KBM-7 (cell line): ENCODE data around the gene FSTL1.
A peak's percentile ranks its signal among the peaks of the same experiment; 100 is the strongest.

Experiments
- DNase-seq: peaks from one replicate; pipeline ENCODE4 v3.0.0-alpha.2; 2015
- in situ Hi-C: fragments of 300-500 bp; cut with MboI; formaldehyde crosslinking; loops from 2 replicates; pipeline ENCODE4 v1.14.3; 2020; ENCODE audit warnings: low sequenced_read_pairs, low pct_unique_long_range_greater_than_20kb, mixed read lengths

FSTL1 gene

DNA sequence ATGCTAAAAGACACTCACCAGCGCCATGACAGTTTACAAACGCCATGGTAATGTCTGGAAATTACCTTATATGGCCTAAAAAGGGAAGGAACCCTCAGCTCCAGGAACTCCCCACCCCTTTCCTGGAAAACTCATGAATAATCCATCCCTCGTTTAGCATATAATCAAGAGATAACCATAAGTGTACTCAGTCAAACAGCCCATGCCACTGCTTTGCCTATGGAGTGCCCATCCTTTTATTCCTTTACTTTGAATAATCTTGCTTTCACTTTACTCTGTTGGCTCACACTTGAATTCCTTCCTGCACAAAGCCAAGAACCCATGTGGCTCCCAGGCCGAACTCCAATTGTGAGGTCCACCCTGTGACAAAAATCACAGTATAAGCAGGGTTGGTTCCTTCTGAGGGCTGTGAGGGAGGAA is 19.1 kb upstream of the FSTL1 start:
- DNase-seq, result no peak
- in situ Hi-C loops, result no loop called here

DNA sequence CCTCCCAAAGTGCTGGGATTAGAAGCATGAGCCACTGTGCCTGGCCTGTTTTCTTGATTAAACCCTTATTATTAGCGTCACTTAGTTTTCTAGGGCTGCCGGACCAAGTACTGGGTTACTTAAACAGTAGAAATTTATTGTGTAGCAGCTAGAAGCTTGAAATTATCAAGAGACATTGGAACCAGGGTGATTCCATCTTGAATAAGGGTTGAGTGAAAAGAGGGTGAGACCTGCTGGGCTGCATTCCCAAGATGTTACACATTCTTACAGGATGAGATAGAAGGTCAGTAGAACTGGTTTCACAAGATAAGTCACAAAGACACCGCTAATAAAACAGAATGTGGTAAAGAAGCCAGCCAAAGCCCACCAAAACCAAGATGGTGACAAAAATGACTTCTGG is 18.6 kb upstream of the FSTL1 start:
- in situ Hi-C loops, result no loop called here
- no peak for DNase-seq

DNA sequence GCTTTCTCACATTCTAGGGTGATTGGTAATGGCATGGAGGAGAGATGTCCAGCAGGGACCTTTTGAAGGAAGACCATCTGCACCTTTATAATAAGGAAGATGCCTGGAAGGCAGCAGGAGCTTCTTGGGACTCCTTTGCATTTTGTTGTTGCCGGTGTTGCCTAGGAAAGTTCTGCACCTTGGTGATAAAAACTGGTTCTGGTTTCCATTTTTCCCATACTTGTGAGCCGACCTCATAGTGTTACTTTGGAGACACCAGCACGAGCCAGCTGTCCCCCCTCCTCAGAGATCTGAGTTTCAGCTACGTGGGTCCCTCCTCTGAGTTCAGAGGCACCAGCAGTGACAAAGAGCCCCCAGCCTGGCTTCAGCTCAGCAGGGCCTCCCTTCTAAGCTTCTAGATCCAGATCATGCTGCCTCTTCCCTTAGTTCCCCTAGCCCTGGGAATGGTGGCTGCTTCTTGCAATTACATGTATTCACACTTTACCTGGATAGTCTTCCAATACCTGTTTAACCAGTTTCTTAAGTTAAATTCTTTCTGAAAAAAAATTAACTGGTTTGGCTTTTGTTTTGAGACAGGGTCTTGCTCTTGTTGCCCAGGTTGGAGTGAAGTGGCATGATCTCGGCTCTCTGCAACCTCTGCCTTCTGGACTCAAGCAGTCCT is 18.0 kb upstream of the FSTL1 start:
- no peak for DNase-seq
- in situ Hi-C loops, result no loop called here

DNA sequence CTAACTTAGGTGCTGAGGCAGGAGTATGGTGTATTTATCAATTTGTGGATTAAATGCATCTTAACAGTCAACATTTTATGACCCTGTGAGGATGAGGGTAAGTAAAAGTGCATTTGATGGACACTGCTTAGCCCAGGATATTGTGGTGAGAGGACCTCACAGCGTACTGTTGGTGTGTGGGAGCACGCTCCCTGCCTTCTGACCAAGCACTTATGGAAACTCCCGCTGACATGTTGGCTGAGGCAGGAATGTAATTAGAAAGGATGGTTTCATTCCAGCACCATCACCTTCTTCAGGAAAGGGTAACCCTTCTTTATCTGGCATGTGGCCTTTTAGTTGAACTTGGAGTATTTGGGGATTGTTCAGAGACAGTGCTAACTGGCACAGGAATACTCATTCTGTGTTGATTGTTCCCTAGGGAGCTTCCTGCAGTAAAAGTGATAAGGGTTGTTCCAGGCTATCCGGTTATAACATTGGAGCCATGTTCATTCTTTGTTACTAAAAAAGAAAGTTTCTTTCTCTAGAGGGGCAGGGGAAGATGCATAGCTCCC is 11.7 kb upstream of the FSTL1 start:
- DNase-seq, result no peak
- in situ Hi-C loops, result no loop called here

DNA sequence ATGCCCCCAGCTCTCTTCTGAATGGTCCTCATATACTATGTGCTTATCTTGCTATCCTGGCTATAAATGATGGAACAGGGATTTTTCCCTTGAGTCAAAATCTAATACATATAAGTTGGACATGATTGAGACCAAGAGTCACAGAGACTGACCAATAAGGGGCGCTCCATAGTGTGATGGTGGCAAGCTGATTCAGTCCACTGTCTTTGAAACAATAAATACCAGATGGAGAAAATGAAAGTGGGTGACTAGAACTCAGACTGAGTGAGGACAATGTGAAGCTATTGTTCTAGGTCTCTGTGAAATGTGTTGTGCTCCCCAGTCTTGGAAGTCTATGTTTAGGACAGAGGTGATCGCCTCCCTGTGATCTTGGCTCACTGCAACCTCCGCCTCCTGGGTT is 10.6 kb upstream of the FSTL1 start:
- DNase-seq, result no peak
- in situ Hi-C loops, result no loop called here

DNA sequence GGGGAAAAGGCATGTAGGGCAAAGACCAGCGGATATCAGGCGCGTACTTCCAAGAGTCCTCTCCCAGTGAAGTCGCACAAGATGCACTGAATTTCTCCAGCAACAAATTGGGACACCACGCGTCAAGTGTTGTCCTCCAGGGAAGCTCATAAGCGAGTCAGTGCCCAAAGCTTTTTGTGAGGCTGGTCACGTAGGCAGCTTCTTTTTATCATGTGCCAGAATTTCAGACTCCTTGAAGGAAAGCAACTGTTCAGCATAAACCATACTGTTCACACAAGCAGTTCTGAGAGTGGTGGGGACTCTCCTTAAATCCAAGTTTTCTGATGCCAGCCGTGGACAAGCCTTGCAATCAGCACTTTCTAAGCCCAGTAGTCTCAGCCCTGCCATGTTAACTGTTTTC is 10.1 kb upstream of the FSTL1 start:
- in situ Hi-C loops, result no loop called here
- no peak for DNase-seq

DNA sequence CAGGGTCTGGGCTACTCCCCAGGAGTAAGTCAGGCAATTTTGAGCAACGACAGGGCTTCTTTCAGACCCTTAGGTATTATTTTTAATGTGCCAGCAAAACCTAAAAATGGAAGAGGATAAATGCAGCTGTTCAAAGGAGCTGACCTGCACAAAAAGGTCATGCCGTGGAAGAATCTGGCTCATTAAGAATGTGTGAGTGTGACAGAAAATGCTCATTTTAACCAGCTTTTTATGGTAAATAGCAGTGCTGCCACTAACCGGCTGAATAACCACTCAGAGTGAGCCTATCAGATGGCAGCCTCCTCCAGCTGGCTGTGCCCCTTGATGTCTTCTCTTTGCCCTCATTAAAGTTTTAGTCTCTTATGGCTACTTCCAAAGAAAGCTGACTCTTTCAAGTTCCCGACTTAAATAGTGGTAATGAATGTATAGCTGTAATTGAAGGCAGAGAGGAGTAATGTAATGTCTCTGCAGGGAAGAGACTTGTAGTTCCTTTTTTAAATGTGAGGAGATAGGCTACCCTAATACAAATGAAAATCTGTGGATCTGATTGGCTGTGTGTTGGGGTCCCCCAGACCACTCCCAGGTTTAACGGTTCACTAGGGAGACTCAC is 9.5 kb upstream of the FSTL1 start:
- in situ Hi-C loops, result no loop called here

DNA sequence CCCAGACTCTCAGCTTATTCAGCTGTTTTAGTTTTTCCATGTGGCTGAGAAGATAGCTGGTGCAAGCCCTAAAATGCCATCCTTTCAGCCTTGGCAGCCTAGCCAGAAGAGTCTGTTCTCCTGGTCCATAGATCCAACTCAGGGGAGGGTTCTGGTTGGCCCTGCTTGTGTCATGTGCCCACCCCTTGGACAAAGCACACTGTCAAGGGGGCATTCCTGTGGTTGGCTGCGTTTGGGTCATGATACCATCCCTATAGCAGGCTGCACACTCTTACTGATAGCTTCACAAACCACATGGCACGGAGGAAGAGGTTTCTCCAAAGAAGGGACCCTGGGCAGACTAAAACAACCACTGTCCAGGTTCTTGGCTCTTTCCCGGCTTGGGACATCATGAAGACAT is 8.4 kb upstream of the FSTL1 start:
- in situ Hi-C loops, result no loop called here
- DNase-seq, result no peak

More for the DNA sequence above, 9.5 kb upstream of the FSTL1 start:
- DNase-seq, result no peak

DNA sequence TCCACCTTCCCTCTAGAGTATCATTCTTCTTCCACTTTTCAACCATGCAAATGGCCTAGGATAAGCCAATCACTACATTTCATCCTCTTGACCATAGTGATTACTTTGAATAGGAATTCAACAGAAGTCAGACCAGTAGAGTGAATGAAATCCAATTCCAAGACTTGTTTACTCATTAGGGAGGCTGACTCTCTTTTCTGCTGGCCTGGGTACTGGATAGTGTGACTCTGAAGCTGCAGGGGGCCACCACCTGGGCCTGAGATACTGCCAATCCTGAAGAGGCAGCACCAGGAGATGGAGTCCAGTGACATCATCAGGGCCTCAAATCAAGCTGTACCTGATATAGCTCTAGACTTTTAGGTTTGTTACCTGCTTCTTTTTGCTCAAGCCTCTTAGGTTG is 7.0 kb upstream of the FSTL1 start:
- in situ Hi-C loops, result no loop called here
- DNase-seq, result no peak

DNA sequence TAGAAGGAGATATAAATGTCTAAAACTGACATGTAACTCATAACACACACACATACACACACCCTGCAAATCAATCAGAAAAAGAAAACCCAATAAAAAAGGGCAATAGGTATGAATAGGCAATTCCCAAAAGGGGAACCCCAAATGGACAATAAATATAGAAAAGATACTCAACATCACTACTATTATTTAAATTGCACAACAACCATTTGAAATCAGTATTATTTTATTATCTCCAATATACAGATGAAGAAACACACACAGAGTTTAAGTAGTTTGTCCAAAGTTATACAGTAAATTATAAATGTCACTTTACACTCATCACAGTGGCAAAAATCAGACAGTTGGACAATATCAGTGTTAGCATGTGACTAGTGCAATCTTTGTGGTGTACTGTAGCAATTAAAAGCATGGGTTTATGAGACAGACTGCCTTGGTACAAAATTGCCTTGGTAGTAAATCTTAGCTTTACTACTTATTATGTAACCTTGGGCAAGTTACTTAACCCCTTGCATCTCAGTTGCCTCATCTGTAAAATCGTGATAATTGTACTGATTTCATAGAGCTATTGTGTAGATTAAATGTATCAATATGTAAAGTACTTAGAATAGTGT is 3.4 kb upstream of the FSTL1 start:
- no peak for DNase-seq
- in situ Hi-C loops, result no loop called here

DNA sequence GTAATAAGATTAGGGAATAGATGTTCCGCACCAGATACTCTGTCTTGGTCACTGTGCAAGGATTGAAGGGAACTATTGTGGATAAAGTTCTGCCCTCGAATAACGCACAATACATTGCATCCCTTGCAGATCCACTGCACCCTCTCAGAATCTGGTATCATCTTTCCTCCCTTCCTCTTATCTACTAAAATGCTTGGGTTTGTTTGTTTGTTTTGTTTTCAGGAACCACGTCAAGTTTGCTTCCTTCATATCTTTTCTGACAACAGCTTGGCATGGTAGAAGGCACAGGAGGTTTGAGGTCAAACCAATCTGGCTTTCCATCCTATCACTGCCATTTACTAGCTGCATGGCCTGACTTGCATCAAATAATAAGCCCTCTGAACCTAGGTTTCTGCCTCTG is 2.0 kb upstream of the FSTL1 start:
- DNase-seq, result no peak
- in situ Hi-C loops, result no loop called here

DNA sequence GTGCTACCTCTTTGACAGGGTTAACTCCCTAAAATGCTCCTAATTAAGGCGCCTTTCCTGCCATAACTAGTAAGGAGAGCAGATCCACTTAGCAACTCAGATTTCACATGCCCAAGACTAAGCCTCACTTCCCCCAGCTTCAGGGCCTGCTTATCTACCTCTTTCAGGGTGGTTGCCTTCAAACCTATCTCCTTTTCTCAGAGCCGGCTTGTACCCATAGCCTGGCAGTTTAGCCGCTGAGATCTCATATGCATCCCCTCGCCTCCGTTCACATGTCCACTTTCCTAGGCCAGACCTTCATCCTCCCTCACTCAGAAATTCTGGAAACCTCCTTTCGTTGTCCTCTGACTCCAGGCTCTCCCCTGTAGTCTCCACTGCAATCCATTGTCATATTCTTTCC is 1.0 kb upstream of the FSTL1 start:
- in situ Hi-C loops, result no loop called here
- no peak for DNase-seq

DNA sequence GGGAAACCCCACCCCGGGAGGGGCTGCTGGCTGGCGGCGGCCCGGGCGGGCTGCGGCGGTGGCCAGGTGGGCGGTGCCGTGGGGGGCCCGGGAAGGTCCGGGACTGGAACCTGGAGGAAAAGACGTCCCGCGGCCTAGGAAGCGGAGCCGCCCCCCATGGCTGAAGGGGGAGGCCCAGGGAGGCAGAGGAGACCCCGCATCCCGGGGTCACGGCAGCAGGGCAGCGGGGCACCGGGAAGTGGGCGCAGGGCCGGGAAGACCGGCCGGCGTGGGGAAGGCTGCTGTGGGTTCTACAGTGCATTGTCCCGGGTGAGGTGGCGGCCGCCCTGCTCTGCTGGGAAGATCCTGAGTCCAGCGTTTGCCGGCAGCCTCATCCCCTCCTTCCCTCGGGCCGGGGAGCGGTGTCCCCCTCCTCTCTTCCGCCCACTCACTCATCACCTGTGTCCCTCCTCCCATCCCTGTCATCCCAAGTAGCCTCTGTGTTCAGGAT is 525 bp upstream of the FSTL1 start:
- no peak for DNase-seq
- in situ Hi-C loops, result no loop called here

DNA sequence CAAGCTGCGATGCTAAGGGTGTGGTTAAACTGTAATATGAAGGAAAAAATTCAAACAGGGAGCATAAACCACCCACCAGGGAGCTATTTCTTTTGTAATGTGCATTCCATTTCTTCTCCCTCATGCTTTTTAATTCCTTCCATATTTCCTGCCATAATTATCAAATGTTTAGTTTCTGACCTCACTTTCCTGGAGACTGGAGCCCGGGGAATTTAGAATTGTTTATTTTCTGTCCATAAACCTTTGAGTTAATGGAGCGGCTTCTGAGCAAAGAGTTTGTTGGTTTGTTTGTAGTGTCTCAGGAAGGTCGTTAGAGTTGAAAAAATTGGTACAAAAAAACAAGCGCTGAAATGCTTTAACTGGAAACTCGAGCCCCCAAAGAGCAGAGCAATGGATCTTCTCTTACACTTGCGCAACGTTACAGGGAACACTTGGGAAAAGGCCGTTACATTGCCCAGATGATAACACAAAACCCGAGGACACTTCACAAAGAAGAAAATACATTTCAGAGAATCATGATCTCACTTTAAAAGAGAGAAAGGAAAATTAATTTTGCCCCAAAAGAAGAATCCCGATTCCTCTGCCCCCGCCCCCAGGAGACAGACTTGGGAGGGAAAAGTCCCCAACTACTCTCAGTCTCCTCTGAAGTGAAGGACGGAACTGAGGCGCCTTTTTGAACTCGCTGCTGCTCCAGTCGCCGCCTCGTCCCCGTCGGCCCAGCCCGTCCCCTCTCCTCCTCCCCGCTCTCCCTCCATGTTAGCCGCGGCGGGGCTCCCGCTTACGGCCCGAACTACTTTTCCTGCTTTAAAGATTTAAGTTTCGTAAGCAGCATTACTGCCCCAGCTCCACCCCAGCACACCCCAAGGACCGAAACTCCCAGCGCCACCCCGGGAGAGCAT is 842 bp downstream of the FSTL1 start:
- in situ Hi-C loops, result no loop called here
- peak; percentile 49 for DNase-seq

DNA sequence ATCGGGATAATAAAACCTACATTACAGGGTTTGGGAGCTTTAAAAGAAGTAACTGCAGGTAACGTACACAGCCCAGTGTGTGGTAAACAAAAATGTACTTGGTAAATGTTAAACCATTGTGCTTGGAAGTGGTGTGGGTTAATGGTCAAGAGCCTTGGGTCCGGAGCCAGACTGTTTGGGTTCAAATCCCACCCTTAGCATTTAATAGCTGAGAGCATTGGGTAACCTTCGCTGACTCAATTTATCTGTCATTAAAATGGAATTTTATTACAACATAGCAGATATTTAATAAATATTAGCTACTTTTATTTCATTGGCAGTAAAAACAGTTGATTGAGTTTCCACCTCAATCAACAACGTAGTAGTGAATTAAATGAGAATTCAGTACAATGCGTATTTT is 1.5 kb downstream of the FSTL1 start:
- in situ Hi-C loops, result no loop called here
- DNase-seq, result no peak

DNA sequence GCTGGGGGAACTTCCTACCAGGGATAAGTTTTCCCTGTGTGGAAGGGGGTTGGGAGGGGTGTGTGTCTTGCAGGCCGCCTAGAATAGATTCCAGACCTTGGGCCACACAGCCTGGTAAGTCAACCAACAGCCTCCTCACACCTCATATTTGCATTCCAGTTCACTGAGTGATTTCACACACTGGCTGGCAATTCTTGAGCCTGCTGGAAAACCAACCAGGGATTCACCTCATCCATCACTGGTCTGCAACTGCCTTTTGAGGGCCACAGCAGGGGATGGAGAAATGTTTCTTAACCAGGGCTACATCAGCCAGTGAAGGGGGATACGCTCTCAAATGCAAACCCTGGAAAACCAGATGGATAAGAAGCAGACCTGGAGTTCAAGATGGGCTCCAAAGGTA is 2.0 kb downstream of the FSTL1 start:
- DNase-seq, result no peak
- in situ Hi-C loops, result no loop called here

DNA sequence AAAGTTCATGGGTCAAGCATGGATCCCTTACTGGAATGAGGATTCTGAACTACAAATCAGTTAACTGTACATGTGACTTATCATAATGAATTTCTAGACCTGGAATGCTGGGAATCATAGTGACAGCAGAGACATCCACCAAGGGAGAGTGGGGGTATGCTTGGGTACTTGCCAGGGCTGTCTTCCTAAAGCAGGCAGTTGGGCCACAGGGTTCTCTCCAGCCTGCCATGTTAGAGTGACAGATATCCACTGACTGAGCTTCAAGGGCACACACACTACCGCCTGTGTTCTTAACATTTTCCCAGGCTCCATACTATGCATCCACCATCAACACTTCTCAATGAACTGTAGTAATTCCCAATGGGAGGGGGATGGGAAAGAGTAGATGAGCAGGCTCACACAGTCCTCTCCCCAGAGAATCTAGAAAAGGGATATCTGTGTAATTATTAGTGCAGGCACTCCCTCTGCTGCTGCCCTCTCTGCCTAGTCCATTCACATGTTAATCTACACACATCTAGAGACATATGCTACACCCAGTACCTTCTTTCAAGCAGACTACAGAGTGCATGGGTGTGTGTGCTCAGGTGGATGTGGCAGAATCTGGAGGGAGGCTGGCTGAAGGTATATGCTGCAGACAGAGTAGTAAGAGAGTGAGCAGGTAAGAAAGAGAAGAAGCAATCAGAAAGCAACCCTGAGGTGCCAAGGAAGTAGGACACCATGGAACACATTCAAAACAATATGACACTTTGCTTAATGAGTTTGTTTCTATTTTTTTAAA is 3.7 kb downstream of the FSTL1 start:
- in situ Hi-C loops, result no loop called here
- no peak for DNase-seq

DNA sequence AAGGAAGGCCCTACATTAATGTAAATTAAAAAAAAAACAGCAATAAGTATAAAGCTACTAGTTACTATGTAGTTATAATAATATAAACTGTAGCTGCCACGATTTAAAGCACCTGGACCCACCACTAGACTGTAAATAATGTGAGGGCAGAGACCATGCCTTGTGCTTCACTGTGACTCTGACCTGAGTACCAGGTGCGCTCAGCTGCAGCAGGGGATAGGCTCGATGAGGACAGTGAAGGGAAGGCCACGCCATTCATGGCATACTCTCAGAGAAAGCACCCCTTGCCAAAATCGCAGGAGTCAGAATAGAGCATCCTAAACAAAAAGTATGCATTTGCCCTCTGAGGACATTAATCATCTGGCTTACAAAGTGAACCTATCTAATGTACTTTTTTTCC is 5.1 kb downstream of the FSTL1 start:
- DNase-seq, result no peak
- in situ Hi-C loops, result no loop called here

DNA sequence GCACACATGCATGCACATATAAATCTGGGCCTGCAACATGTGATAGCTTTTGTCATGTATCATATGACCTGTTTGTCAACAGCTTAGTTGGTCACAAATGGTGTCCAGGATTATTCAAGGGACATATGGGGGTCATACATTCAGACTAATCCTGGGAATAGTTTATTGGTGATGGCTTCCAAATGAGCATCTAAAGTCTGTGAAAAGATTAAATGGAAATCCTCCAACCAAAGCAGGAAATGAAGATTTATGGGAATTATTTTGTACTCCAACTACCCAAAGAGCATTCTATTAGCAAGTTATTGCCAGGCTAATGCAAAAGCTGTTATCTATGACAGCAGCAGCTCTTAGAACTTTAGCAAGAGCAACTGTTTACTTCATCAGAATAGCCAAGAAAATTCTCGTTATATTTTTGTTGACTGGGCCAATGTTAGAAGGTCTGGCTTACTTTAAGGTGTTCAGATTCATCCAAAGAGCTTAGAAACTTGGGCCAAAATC is 7.1 kb downstream of the FSTL1 start:
- in situ Hi-C loops, result no loop called here
- DNase-seq, result no peak
